GM12864 (cell line): ENCODE results near the gene MISFA.

ENCODE experiments used
- DNase-seq: peaks from one replicate; pipeline ENCODE4 v3.0.0-alpha.2; 2011; ENCODE audit warnings: low read depth
- H3K4me3 ChIP-seq: 2 replicates; pipeline ENCODE4 v1.5.1; 2011; ENCODE audit warnings: mild to moderate bottlenecking, low read depth, low read length, control low read depth
- CTCF ChIP-seq: IDR thresholded peaks from 2 replicates; pipeline ENCODE4 v1.5.1; 2011; ENCODE audit warnings: low read depth, mild to moderate bottlenecking, moderate library complexity, low read length, control low read depth, inconsistent platforms; ENCODE audit errors: missing control alignments

Gene MISFA

GRCh38 chr11:18594999-18595749 lies 4.4 kb upstream of the MISFA start:
- TF ChIP-seq CTCF: no peak
- no peak overlapping the region for H3K4me3 ChIP-seq
- no peak for DNase-seq

- H3K4me3 ChIP-seq: no peak overlapping the region
- TF ChIP-seq CTCF: no peak
- no peak for DNase-seq
These were observed 1.5 kb downstream of the MISFA start for GRCh38 chr11:18600915-18601569.

- DNase-seq: no peak
- no peak for TF ChIP-seq CTCF
- H3K4me3 ChIP-seq: no peak overlapping the region
These were observed 8.8 kb downstream of the MISFA start for GRCh38 chr11:18608376-18608775.

- TF ChIP-seq CTCF: no peak
- H3K4me3 ChIP-seq: no peak overlapping the region
- no peak for DNase-seq
These were observed 11.6 kb downstream of the MISFA start for GRCh38 chr11:18611196-18611595.

GRCh38 chr11:18612394-18612793 lies 12.8 kb downstream of the MISFA start:
- TF ChIP-seq CTCF: no peak
- no peak overlapping the region for H3K4me3 ChIP-seq
- no peak for DNase-seq

GRCh38 chr11:18614667-18615066 lies 15.1 kb downstream of the MISFA start:
- H3K4me3 ChIP-seq: no peak overlapping the region
- DNase-seq: no peak
- no peak for TF ChIP-seq CTCF
